ENCODE results near the gene PRKCH. TPM values are rescaled to one million over a fixed set of nuclear protein-coding genes. Genes with fewer than 3 reads are reported as not detected.
A peak's percentile ranks its signal among the peaks of the same experiment; 100 is the strongest.

Gene PRKCH
- total and polyA plus RNA-seq, 2 of the 13 experiments (the other 11 are each of a cell fraction or from before 2014, with no cell fraction given) = 0.48 to 1.3 TPM

- TF ChIP-seq ZNF615 (CRISPR knock-in tag; IDR thresholded peaks at IDR 0.05; ENCODE audit: borderline replicate concordance) (no peak), ARID3A (IDR thresholded peaks at IDR 0.05; ENCODE audit: low read depth, low read length) (0 out of 2 replicates have a peak, but pooled peaks have one; percentile 28), KLF11 (CRISPR knock-in tag; IDR thresholded peaks at IDR 0.05) (0 out of 2 replicates have a peak, but pooled peaks have one; percentile 25), MAZ (IDR thresholded peaks at IDR 0.05; ENCODE audit: borderline replicate concordance, low read depth, low read length) (no peak), MAZ (CRISPR knock-in tag; IDR thresholded peaks at IDR 0.05; ENCODE audit: low read depth) (no peak), LRRFIP1 (CRISPR knock-in tag; conservative IDR thresholded peaks at IDR 0.05) (no peak), ELF1 (CRISPR knock-in tag; IDR thresholded peaks at IDR 0.05) (peak; percentile 52; the same call in 1 of the 2 replicates), MAF1 (CRISPR knock-in tag; IDR thresholded peaks at IDR 0.05; ENCODE audit: borderline replicate concordance) (no peak), MXD1 (CRISPR knock-in tag; IDR thresholded peaks at IDR 0.05) (no peak), TCF7 (IDR thresholded peaks at IDR 0.05; ENCODE audit: low read depth) (no peak), ESRRA (CRISPR knock-in tag; IDR thresholded peaks at IDR 0.05; ENCODE audit: low read depth) (no peak), ZNF644 (CRISPR knock-in tag; IDR thresholded peaks at IDR 0.05; ENCODE audit: low read depth) (peak; percentile 95), FOSL1 (CRISPR knock-in tag; IDR thresholded peaks at IDR 0.05; ENCODE audit: borderline replicate concordance) (no peak), ASH2L (IDR thresholded peaks at IDR 0.05; ENCODE audit: insufficient read length, low read depth, low read length) (no peak), ZNF562 (CRISPR knock-in tag; IDR thresholded peaks at IDR 0.05; ENCODE audit: borderline replicate concordance) (no peak), POLR2AphosphoS5 (IDR thresholded peaks at IDR 0.05; ENCODE audit: low read depth, low read length) (no peak), MED8 (CRISPR knock-in tag; IDR thresholded peaks at IDR 0.05; ENCODE audit: insufficient replicate concordance) (no peak), CREB3 (CRISPR knock-in tag; IDR thresholded peaks at IDR 0.05) (no peak), PBX2 (CRISPR knock-in tag; IDR thresholded peaks at IDR 0.05) (peak; percentile 41; the same call in 1 of the 2 replicates), SP1 (IDR thresholded peaks at IDR 0.05) (no peak), SP1 (CRISPR knock-in tag; IDR thresholded peaks at IDR 0.05) (no peak), KDM1A (CRISPR knock-in tag; IDR thresholded peaks at IDR 0.05) (0 out of 2 replicates have a peak, but pooled peaks have one; percentile 17), ZNF672 (CRISPR knock-in tag; IDR thresholded peaks at IDR 0.05) (no peak), U2AF1 (optimal IDR thresholded peaks at IDR 0.05; ENCODE audit: low read depth, low read length) (no peak), HHEX (CRISPR knock-in tag; IDR thresholded peaks at IDR 0.05) (no peak), ZNF12 (CRISPR knock-in tag; IDR thresholded peaks at IDR 0.05) (no peak)
Observed at GRCh38 chr14:61517911-61518384, 196.6 kb downstream of the PRKCH start (continued).
